H1 (cell line): ENCODE data around the gene DCTN1. TPM values are rescaled to one million over a fixed set of nuclear protein-coding genes. Genes with fewer than 3 reads are reported as not detected.

ENCODE experiments used
- CTCF ChIA-PET: fragments of 300-600 bp; sonication (Branson Sonifier 250); formaldehyde crosslinking; loops from one replicate; lab custom pipeline; 2021; ENCODE audit not compliant: partially characterized antibody; lab: Charles Lee
- POLR2A ChIA-PET: fragments of 300-600 bp; sonication (Branson Sonifier 250); formaldehyde crosslinking; loops from one replicate; lab custom pipeline; 2021; ENCODE audit warnings: inconsistent platforms; ENCODE audit not compliant: partially characterized antibody; lab: Charles Lee
- DNase-seq, 2 experiments: peaks; one replicate each; pipeline versions ENCODE4 v3.0.0 to v3.0.0-alpha.2; 2010 to 2022; ENCODE audit warnings: low spot score in 2 of 2, low read depth in 1 of 2, mixed read lengths in 1 of 2
- FAIRE-seq: peaks from 2 replicates; lab custom pipeline; 2011; peaks lifted over from hg19 to GRCh38; lab: Jason Lieb, UNC
- H2AFZ ChIP-seq: 2 replicates; pipeline ENCODE4 v1.8.1; 2012; ENCODE audit warnings: low read length, inconsistent platforms
- H2AK5ac ChIP-seq: 2 replicates; pipeline ENCODE4 v1.6.1; 2013; ENCODE audit warnings: low read depth, low read length
- H2BK120ac ChIP-seq: replicated peaks from 2 replicates; pipeline ENCODE3; 2013; ENCODE audit warnings: low read depth, low read length, inconsistent platforms
- H2BK12ac ChIP-seq: 2 replicates; pipeline ENCODE4 v1.6.1; 2013; ENCODE audit warnings: low read depth, low read length
- H2BK15ac ChIP-seq: 2 replicates; pipeline ENCODE4 v1.6.1; 2013; ENCODE audit warnings: low read length
- H2BK20ac ChIP-seq: 2 replicates; pipeline ENCODE4 v1.6.1; 2013; ENCODE audit warnings: low read length
- H2BK5ac ChIP-seq: 2 replicates; pipeline ENCODE4 v1.6.1; 2013; ENCODE audit warnings: low read depth, low read length
- H3K14ac ChIP-seq: 2 replicates; pipeline ENCODE4 v1.6.1; 2013; ENCODE audit warnings: inconsistent platforms; ENCODE audit not compliant: insufficient read length
- H3K18ac ChIP-seq: 2 replicates; pipeline ENCODE4 v1.6.1; 2013; ENCODE audit warnings: low read length; ENCODE audit errors: extremely low read depth
- H3K23ac ChIP-seq: 2 replicates; pipeline ENCODE4 v1.6.1; 2013; ENCODE audit warnings: inconsistent platforms; ENCODE audit not compliant: insufficient read length
- H3K23me2 ChIP-seq: 2 replicates; pipeline ENCODE4 v1.6.1; 2013; ENCODE audit warnings: low read depth, low read length
- H3K27ac ChIP-seq: 2 replicates; pipeline ENCODE4 v1.6.1; 2011; ENCODE audit warnings: low read depth, low read length, inconsistent platforms
- H3K27me3 ChIP-seq, 4 experiments: replicated peaks in 1 of 4; 1 replicate in 1 of 4; 2 replicates in 3 of 4; pipeline versions ENCODE4 v1.6.1 to v1.8.1; 2011 to 2013; ENCODE audit warnings: low read length in 3 of 4, mild to moderate bottlenecking in 3 of 4, inconsistent platforms in 2 of 4, mixed read lengths in 2 of 4, moderate library complexity in 1 of 4; ENCODE audit not compliant: control insufficient read depth in 3 of 4, insufficient read depth in 3 of 4; ENCODE audit errors: extremely low read depth in 1 of 4
- H3K36me3 ChIP-seq, 4 experiments: 2 replicates each; pipeline versions ENCODE4 v1.6.1 to v1.8.1; 2011 to 2013; ENCODE audit warnings: mild to moderate bottlenecking in 4 of 4, low read length in 3 of 4, moderate library complexity in 2 of 4, control low read depth in 1 of 4, inconsistent platforms in 1 of 4; ENCODE audit not compliant: insufficient read depth in 4 of 4, control insufficient read depth in 2 of 4
- H3K4ac ChIP-seq: replicated peaks from 2 replicates; pipeline ENCODE3; 2013; ENCODE audit warnings: low read length, low read depth, mixed read lengths, inconsistent platforms; ENCODE audit not compliant: insufficient read length
- H3K4me1 ChIP-seq, 4 experiments: replicated peaks in 1 of 4; 1 replicate in 1 of 4; 2 replicates in 3 of 4; pipeline versions ENCODE4 v1.6.1 to v1.8.1; 2011 to 2013; ENCODE audit warnings: low read length in 3 of 4, inconsistent platforms in 2 of 4, mixed read lengths in 1 of 4; ENCODE audit not compliant: insufficient read depth in 4 of 4, control insufficient read depth in 3 of 4
- H3K4me2 ChIP-seq, 2 experiments: 2 replicates each; pipeline versions ENCODE4 v1.6.1 to v1.8.1; 2011 to 2013; ENCODE audit warnings: low read depth in 2 of 2, low read length in 2 of 2, control low read depth in 1 of 2, inconsistent platforms in 1 of 2, mild to moderate bottlenecking in 1 of 2; ENCODE audit not compliant: insufficient read depth in 1 of 2
- H3K4me3 ChIP-seq, 4 experiments: fragments of 200-600, 300-600 bp in 1 of 4; sonication (generic), shearing (Covaris generic), sonication (Bioruptor Twin) in 1 of 4; 2 replicates each; pipeline versions ENCODE4 v1.5.1 to v1.8.1; 2011 to 2016; ENCODE audit warnings: low read length in 4 of 4, low read depth in 3 of 4, control low read depth in 2 of 4, inconsistent platforms in 2 of 4, mild to moderate bottlenecking in 2 of 4, mixed read lengths in 1 of 4, moderate library complexity in 1 of 4; ENCODE audit not compliant: insufficient read depth in 2 of 4; ENCODE audit errors: extremely low read depth in 1 of 4
- H3K56ac ChIP-seq: replicated peaks from 2 replicates; pipeline ENCODE3; 2013; ENCODE audit warnings: low read depth, mild to moderate bottlenecking, mixed read lengths, low read length, inconsistent platforms; ENCODE audit not compliant: insufficient read length
- H3K79me1 ChIP-seq: 2 replicates; pipeline ENCODE4 v1.6.1; 2013; ENCODE audit warnings: low read depth, low read length, control low read depth
- H3K79me2 ChIP-seq, 2 experiments: 2 replicates each; pipeline versions ENCODE4 v1.6.1 to v1.8.1; 2012 to 2013; ENCODE audit warnings: low read length in 2 of 2, mild to moderate bottlenecking in 2 of 2, inconsistent platforms in 1 of 2; ENCODE audit not compliant: insufficient read depth in 2 of 2, control insufficient read depth in 1 of 2
- H3K9ac ChIP-seq, 4 experiments: replicated peaks in 1 of 4; 1 replicate in 1 of 4; 2 replicates in 3 of 4; pipeline versions ENCODE4 v1.6.1 to v1.8.1; 2011 to 2013; ENCODE audit warnings: low read depth in 3 of 4, low read length in 3 of 4, control low read depth in 2 of 4, mild to moderate bottlenecking in 2 of 4, moderate library complexity in 2 of 4, inconsistent platforms in 1 of 4; ENCODE audit errors: extremely low read depth in 1 of 4
- H3K9me3 ChIP-seq, 2 experiments: 2 replicates each; pipeline versions ENCODE4 v1.6.1 to v1.8.1; 2012 to 2013; ENCODE audit warnings: mild to moderate bottlenecking in 2 of 2, moderate library complexity in 2 of 2, control low read depth in 1 of 2, inconsistent platforms in 1 of 2, low read depth in 1 of 2, low read length in 1 of 2, mixed read lengths in 1 of 2; ENCODE audit not compliant: insufficient read depth in 2 of 2
- H4K20me1 ChIP-seq, 2 experiments: replicated peaks in 1 of 2; 2 replicates each; pipeline versions ENCODE3 to v1.8.1; 2011 to 2013; ENCODE audit warnings: inconsistent platforms in 2 of 2, low read length in 2 of 2, mild to moderate bottlenecking in 1 of 2; ENCODE audit not compliant: insufficient read depth in 2 of 2, control insufficient read depth in 1 of 2
- H4K5ac ChIP-seq: 2 replicates; pipeline ENCODE4 v1.6.1; 2013; ENCODE audit warnings: low read length, low read depth, mixed read lengths, inconsistent platforms; ENCODE audit not compliant: insufficient read length
- H4K8ac ChIP-seq: 2 replicates; pipeline ENCODE4 v1.8.0; 2013; ENCODE audit warnings: mild to moderate bottlenecking, moderate library complexity, low read length, inconsistent platforms; ENCODE audit not compliant: insufficient read depth; ENCODE audit errors: extremely low read depth
- H4K91ac ChIP-seq: replicated peaks from 2 replicates; pipeline ENCODE3; 2013; ENCODE audit warnings: low read length, mixed read lengths, inconsistent platforms; ENCODE audit not compliant: insufficient read length
- POLR2AphosphoS5 ChIP-seq: IDR thresholded peaks from 2 replicates; pipeline ENCODE4 v1.6.1; 2011; ENCODE audit warnings: low read depth, low read length
- YY1 ChIP-seq: IDR thresholded peaks from 2 replicates; pipeline ENCODE4 v1.6.1; 2011; ENCODE audit warnings: low read depth, mild to moderate bottlenecking, low read length
- WGBS, 2 experiments: shearing (Covaris generic) in 1 of 2; methylation state at CpG; one replicate each; pipeline versions ENCODE4 v1.1.6 to v1.1.7; 2013 to 2015; ENCODE audit warnings: low lambda C conversion rate in 2 of 2, mixed read lengths in 2 of 2, inconsistent platforms in 1 of 2, low coverage in 1 of 2, missing lambda C conversion rate in 1 of 2; ENCODE audit not compliant: insufficient replicate concordance in 2 of 2, insufficient coverage in 1 of 2, insufficient read length in 1 of 2; ENCODE audit errors: extremely low coverage in 1 of 2, missing lambda C conversion rate in 1 of 2; 5-methylcytosine and 5-hydroxymethylcytosine counted together
- polyA plus RNA-seq, 7 experiments: library from polyadenylated mRNA; depleted of rRNA in 3 of 7; stranded (reverse) in 5 of 7; unstranded in 2 of 7; fragments of >200 nt in 5 of 7; fragments of 200-250 nt in 2 of 7; gene quantifications; 1 replicate in 5 of 7; 2 replicates in 1 of 7; 4 replicates in 1 of 7; pipeline versions ENCODE4 v1.2.1 to v1.2.3, GENCODE V29; 2011 to 2013; ENCODE audit warnings: missing spikeins in 2 of 7, mixed read lengths in 2 of 7
- total RNA-seq: library from RNA; stranded (reverse); fragmentation: NEBNext Ultra II Directional; extraction: Animal tissue kit (Norgen Biotek cat#: 25700); gene quantifications from 2 replicates; pipeline ENCODE4 v1.2.1, GENCODE V29; 2021

The DCTN1 gene
- total and polyA plus RNA-seq, 2 of the 8 experiments (the other 6 are each of a cell fraction or from before 2014, with no cell fraction given), result 105 to 162 TPM

- Histone ChIP-seq H4K20me1 (peaks cover 1 to 18% of the 10 kb centered on the region in 2 experiments), H3K79me1 (0 out of 2 replicates have a peak, but pooled peaks cover 1% of the 10 kb centered on the region), H3K4ac (no peak overlapping the region), H2BK5ac (no peak overlapping the region), H3K79me2 (no peaks in the 10 kb centered on the region), H4K91ac (no peak overlapping the region), H2BK12ac (no peak overlapping the region), H3K4me1 (peaks cover 0 to 5% (median 3%) of the 10 kb centered on the region in 4 experiments; a peak in 3 of 7 replicates), H4K5ac (no peak overlapping the region), H3K27ac (no peak overlapping the region), H4K8ac (no peak overlapping the region)
- ChIA-PET POLR2A (interaction anchor here (0.9 to 3.9 kb wide), 14 partner anchors 8 to 59 kb away, joined by 3 to 27 read pairs (median 5); partner anchors contain the start of genes CCDC142, INO80B, MRPL53 and TTC31), CTCF (interaction anchor here (0.9 kb wide), 1 partner anchor 28 kb away, joined by 4 read pairs; no protein-coding TSS in a partner anchor)
- TF ChIP-seq POLR2AphosphoS5 (peak; percentile 17; the same call in 1 of the 2 replicates), YY1 (no peak)
- TF ChIP-seq, all 59 proteins: peak for 1
- Histone ChIP-seq H2AFZ (no peak overlapping the region), H3K4me2 (no peak overlapping the region), H3K4me3 (no peak overlapping the region), H3K23ac (no peak overlapping the region), H3K56ac (no peak overlapping the region), H3K36me3 (peaks cover 6 to 49% (median 33%) of the 10 kb centered on the region in 4 experiments; a peak in 6 of 8 replicates), H3K9ac (no peak overlapping the region), H3K9me3 (no peaks in the 10 kb centered on the region), H2AK5ac (no peak overlapping the region), H3K23me2 (peaks cover 10% of the 10 kb centered on the region), H3K14ac (no peak overlapping the region), H2BK120ac (no peak overlapping the region), H3K27me3 (0 out of 7 replicates have a peak, but pooled peaks cover 0 to 2% (median 0%) of the 10 kb centered on the region in 4 experiments), H3K18ac (no peak overlapping the region), H2BK15ac (no peak overlapping the region), H2BK20ac (no peak overlapping the region)
- DNase-seq (no peak), FAIRE-seq (no peak)
- WGBS, 2 experiments, result 89% methylated on average over 5 of the region's 5 CpGs; no CpG with 5 or more reads in 1 of the 2 experiments
Observed at GRCh38 chr2:74424139-74424992, 44.3 kb upstream of the DCTN1 start.
